C4-2B (cell line): ENCODE results near the gene SLC6A17.

ENCODE experiments used
- H3K27ac ChIP-seq: fragments of 450-650 bp; 2 replicates; pipeline ENCODE4 v1.5.1; 2017
- CTCF ChIP-seq: fragments of 450-650 bp; conservative IDR thresholded peaks from 2 replicates; pipeline ENCODE4 v1.5.1; 2017; ENCODE audit warnings: mild to moderate bottlenecking
- ZFX ChIP-seq: fragments of 450-650 bp; IDR thresholded peaks from 2 replicates; pipeline ENCODE4 v1.6.1; 2017

Gene SLC6A17

GRCh38 chr1:110163591-110163990 is 13.3 kb downstream of the SLC6A17 start:
- TF ChIP-seq CTCF (no peak), ZFX (no peak)
- no peak overlapping the region for H3K27ac ChIP-seq

- no peak overlapping the region for H3K27ac ChIP-seq
- TF ChIP-seq CTCF = no peak
These were observed 14.5 kb downstream of the SLC6A17 start for GRCh38 chr1:110164725-110165350.

- no peak overlapping the region for H3K27ac ChIP-seq
- TF ChIP-seq CTCF = no peak
- TF ChIP-seq ZFX = no peak
These were observed 15.5 kb downstream of the SLC6A17 start for GRCh38 chr1:110165761-110166231.

- no peak overlapping the region for H3K27ac ChIP-seq
- TF ChIP-seq CTCF = no peak
These were observed 16.6 kb downstream of the SLC6A17 start for GRCh38 chr1:110166861-110167260.

- TF ChIP-seq CTCF (no peak), ZFX (no peak)
- no peak overlapping the region for H3K27ac ChIP-seq
These were observed 20.8 kb downstream of the SLC6A17 start for GRCh38 chr1:110170766-110171733.

- TF ChIP-seq ZFX (no peak), CTCF (no peak)
- H3K27ac ChIP-seq = no peak overlapping the region
These were observed 21.7 kb downstream of the SLC6A17 start for GRCh38 chr1:110172001-110172400.

- TF ChIP-seq CTCF = no peak
- no peak for TF ChIP-seq ZFX
- H3K27ac ChIP-seq = no peak overlapping the region
These were observed 23.3 kb downstream of the SLC6A17 start for GRCh38 chr1:110173466-110174105.
